Measurements from ENCODE around the gene NXPE4.

GRCh38 chr11:114621950-114622809 is 26.6 kb upstream of the NXPE4 start:
- no peak for TF ChIP-seq POLR2AphosphoS5 (IDR thresholded peaks at IDR 0.05; ENCODE audit: low read depth)
- TF ChIP-seq, protein P1, sequence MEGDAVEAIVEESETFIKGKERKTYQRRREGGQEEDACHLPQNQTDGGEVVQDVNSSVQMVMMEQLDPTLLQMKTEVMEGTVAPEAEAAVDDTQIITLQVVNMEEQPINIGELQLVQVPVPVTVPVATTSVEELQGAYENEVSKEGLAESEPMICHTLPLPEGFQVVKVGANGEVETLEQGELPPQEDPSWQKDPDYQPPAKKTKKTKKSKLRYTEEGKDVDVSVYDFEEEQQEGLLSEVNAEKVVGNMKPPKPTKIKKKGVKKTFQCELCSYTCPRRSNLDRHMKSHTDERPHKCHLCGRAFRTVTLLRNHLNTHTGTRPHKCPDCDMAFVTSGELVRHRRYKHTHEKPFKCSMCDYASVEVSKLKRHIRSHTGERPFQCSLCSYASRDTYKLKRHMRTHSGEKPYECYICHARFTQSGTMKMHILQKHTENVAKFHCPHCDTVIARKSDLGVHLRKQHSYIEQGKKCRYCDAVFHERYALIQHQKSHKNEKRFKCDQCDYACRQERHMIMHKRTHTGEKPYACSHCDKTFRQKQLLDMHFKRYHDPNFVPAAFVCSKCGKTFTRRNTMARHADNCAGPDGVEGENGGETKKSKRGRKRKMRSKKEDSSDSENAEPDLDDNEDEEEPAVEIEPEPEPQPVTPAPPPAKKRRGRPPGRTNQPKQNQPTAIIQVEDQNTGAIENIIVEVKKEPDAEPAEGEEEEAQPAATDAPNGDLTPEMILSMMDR (IDR thresholded peaks at IDR 0.05; ENCODE audit: insufficient read depth, low read length) = no peak

All from HL-60 (cell line).